K562 (cell line): ENCODE results near the gene RAP2B. TPM values are rescaled to one million over a fixed set of nuclear protein-coding genes. Genes with fewer than 3 reads are reported as not detected.

Experiments
- CAMTA2 ChIP-seq: fragments of 250-450 bp; sonication (Bioruptor Pico); conservative IDR thresholded peaks from 2 replicates; pipeline ENCODE4 v1.5.1; 2022
- CEBPB ChIP-seq: fragments of 450-650 bp; IDR thresholded peaks from 2 replicates; pipeline ENCODE4 v1.6.1; 2016; ENCODE audit warnings: missing genetic modification characterization, missing compliant biosample characterization
- CHAMP1 ChIP-seq: fragments of 450-650 bp; IDR thresholded peaks from 2 replicates; pipeline ENCODE4 v1.6.1; 2016; ENCODE audit warnings: mild to moderate bottlenecking
- ETV5 ChIP-seq: sonication (generic); formaldehyde crosslinking; IDR thresholded peaks from 2 replicates; pipeline ENCODE4 v1.4.0; 2020; ENCODE audit warnings: low read depth, mild to moderate bottlenecking, missing genetic modification reagents
- GATAD2B ChIP-seq: fragments of 450-650 bp; IDR thresholded peaks from 2 replicates; pipeline ENCODE4 v1.6.1; 2017; ENCODE audit warnings: mild to moderate bottlenecking, borderline replicate concordance
- KDM5B ChIP-seq: fragments of 200-600 bp; sonication (generic); IDR thresholded peaks from 2 replicates; pipeline ENCODE4 v1.6.1; 2012; ENCODE audit warnings: low read depth, mild to moderate bottlenecking, moderate library complexity, low read length, control low read depth, inconsistent platforms; ENCODE audit not compliant: insufficient replicate concordance
- MTF1 ChIP-seq: fragments of 250-450 bp; sonication (Bioruptor Pico); IDR thresholded peaks from 2 replicates; pipeline ENCODE4 v1.9.0; 2021; ENCODE audit warnings: moderate library complexity, mild to moderate bottlenecking, inconsistent platforms, borderline replicate concordance
- NCOR1 ChIP-seq: fragments of 450-650 bp; IDR thresholded peaks from 2 replicates; pipeline ENCODE4 v1.6.1; 2016; ENCODE audit warnings: mild to moderate bottlenecking, moderate library complexity
- NFIX ChIP-seq: fragments of 250-450 bp; sonication (Bioruptor Pico); IDR thresholded peaks from 2 replicates; pipeline ENCODE4 v1.4.0; 2020; ENCODE audit warnings: low read depth, mild to moderate bottlenecking, moderate library complexity
- NONO ChIP-seq, 2 experiments: fragments of 200-400 bp in 1 of 2; fragments of 450-650 bp in 1 of 2; formaldehyde crosslinking in 1 of 2; IDR thresholded peaks; 2 replicates each; pipeline ENCODE4 v1.6.1; 2017; ENCODE audit warnings: low read depth in 2 of 2, mild to moderate bottlenecking in 2 of 2, moderate library complexity in 2 of 2, low read length in 1 of 2
- PHF21A ChIP-seq: fragments of 450-650 bp; IDR thresholded peaks from 2 replicates; pipeline ENCODE4 v1.6.1; 2017; ENCODE audit warnings: low read depth, borderline replicate concordance
- POU5F1 ChIP-seq: fragments of 150-350 bp; IDR thresholded peaks from 2 replicates; pipeline ENCODE4 v1.6.1; 2014; ENCODE audit warnings: borderline replicate concordance, low read length, low read depth, mild to moderate bottlenecking; ENCODE audit not compliant: partially characterized antibody
- ZBTB8A ChIP-seq: fragments of 450-650 bp; IDR thresholded peaks from 2 replicates; pipeline ENCODE4 v1.6.1; 2018; ENCODE audit warnings: mild to moderate bottlenecking, moderate library complexity; ENCODE audit not compliant: partially characterized antibody
- ZC3H11A ChIP-seq: IDR thresholded peaks from 2 replicates; pipeline ENCODE4 v1.6.1; 2012; ENCODE audit warnings: low read depth, low read length, improper control_type of control experiment
- ZKSCAN1 ChIP-seq: fragments of 150-350 bp; IDR thresholded peaks from 2 replicates; pipeline ENCODE4 v1.6.1; 2016; ENCODE audit warnings: low read depth, low read length
- ZNF146 ChIP-seq: IDR thresholded peaks from one replicate; pipeline ENCODE4 v1.6.1; 2018; ENCODE audit warnings: missing compliant biosample characterization; ENCODE audit not compliant: unreplicated experiment
- ZNF3 ChIP-seq: fragments of 250-450 bp; sonication (Bioruptor Pico); IDR thresholded peaks from 2 replicates; pipeline ENCODE4 v1.5.0; 2021; ENCODE audit warnings: mild to moderate bottlenecking, moderate library complexity
- ZNF395 ChIP-seq: fragments of 200-800 bp; sonication (Bioruptor generic); IDR thresholded peaks from 2 replicates; pipeline ENCODE4 v1.6.1; 2017; ENCODE audit warnings: missing genetic modification characterization, missing compliant biosample characterization
- polyA plus RNA-seq, 8 experiments: library from polyadenylated mRNA; depleted of rRNA in 4 of 8; stranded (reverse) in 5 of 8; unstranded in 3 of 8; fragments of >200 nt; fragmentation: Nextera tagmentation in 2 of 8; fragmentation: Illumina TruSeq in 1 of 8; extraction: Ambion mirVana in 2 of 8; extraction: Trizol in 1 of 8; gene quantifications; 2 replicates each; pipeline versions ENCODE4 v1.2.1 to v1.2.3, GENCODE V29; 2011 to 2014; ENCODE audit warnings: inconsistent platforms in 1 of 8, missing spikeins in 1 of 8
- total RNA-seq, 7 experiments: library from RNA; depleted of rRNA in 6 of 7; stranded (reverse); fragments of >200 nt in 6 of 7; fragmentation: Illumina TruSeq in 2 of 7; extraction: Trizol in 2 of 7; gene quantifications; 2 replicates each; pipeline versions ENCODE4 v1.2.1 to v1.2.3, GENCODE V29; 2011 to 2021; ENCODE audit warnings: low replicate concordance in 1 of 7
- TF ChIP-seq, protein P1 (sequence below): fragments of 250-450 bp; sonication (Bioruptor Pico); IDR thresholded peaks from 2 replicates; pipeline ENCODE4 v1.4.0; 2020; ENCODE audit warnings: borderline replicate concordance
- TF ChIP-seq, protein P2 (sequence below): sonication (generic); formaldehyde crosslinking; IDR thresholded peaks from 2 replicates; pipeline ENCODE4 v1.8.0; 2022; ENCODE audit warnings: mild to moderate bottlenecking, missing genetic modification reagents

Gene RAP2B
- total and polyA plus RNA-seq, 9 of the 15 experiments (the other 6 are each of a cell fraction or from before 2014, with no cell fraction given), result 9.4 to 31.2 (median 15.8) TPM

- TF ChIP-seq ZNF395 (CRISPR knock-in tag), result peak; percentile 44; the same call in 1 of the 2 replicates
- TF ChIP-seq, protein P1, sequence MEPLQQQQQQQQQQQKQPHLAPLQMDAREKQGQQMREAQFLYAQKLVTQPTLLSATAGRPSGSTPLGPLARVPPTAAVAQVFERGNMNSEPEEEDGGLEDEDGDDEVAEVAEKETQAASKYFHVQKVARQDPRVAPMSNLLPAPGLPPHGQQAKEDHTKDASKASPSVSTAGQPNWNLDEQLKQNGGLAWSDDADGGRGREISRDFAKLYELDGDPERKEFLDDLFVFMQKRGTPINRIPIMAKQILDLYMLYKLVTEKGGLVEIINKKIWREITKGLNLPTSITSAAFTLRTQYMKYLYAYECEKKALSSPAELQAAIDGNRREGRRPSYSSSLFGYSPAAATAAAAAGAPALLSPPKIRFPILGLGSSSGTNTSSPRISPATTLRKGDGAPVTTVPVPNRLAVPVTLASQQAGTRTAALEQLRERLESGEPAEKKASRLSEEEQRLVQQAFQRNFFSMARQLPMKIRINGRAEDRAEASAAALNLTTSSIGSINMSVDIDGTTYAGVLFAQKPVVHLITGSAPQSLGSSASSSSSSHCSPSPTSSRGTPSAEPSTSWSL (CRISPR knock-in tag), result no peak
- TF ChIP-seq CAMTA2 (CRISPR knock-in tag), result no peak
- TF ChIP-seq KDM5B, result peak; percentile 15
- peak; percentile 99 for TF ChIP-seq GATAD2B
- no peak for TF ChIP-seq CHAMP1
- TF ChIP-seq MTF1 (CRISPR knock-in tag), result no peak
- TF ChIP-seq NFIX (CRISPR knock-in tag), result no peak
- TF ChIP-seq ETV5 (CRISPR knock-in tag), result 0 out of 2 replicates have a peak, but pooled peaks have one; percentile 5
- TF ChIP-seq, protein P2, sequence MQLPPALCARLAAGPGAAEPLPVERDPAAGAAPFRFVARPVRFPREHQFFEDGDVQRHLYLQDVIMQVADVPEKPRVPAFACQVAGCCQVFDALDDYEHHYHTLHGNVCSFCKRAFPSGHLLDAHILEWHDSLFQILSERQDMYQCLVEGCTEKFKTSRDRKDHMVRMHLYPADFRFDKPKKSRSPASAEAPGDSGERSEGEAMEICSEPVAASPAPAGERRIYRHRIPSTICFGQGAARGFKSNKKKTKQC (CRISPR knock-in tag), result no peak
- TF ChIP-seq POU5F1, result no peak
- peak; percentile 54 for TF ChIP-seq NCOR1
- peak; percentile 68 to 90 for TF ChIP-seq NONO (IDR thresholded peaks at IDR 0.05; ENCODE audit: low read depth in 2 of 2, low read length in 1 of 2)
- no peak for TF ChIP-seq ZNF3 (CRISPR knock-in tag)
- TF ChIP-seq PHF21A, result no peak
- no peak for TF ChIP-seq ZC3H11A
- no peak for TF ChIP-seq ZBTB8A
- TF ChIP-seq ZNF146 (CRISPR knock-in tag), result no peak
- TF ChIP-seq ZKSCAN1, result 0 out of 2 replicates have a peak, but pooled peaks have one; percentile 4
- no peak for TF ChIP-seq CEBPB (tag)
Measured at GRCh38 chr3:153161714-153162512, at the start of gene RAP2B (continued).
